ENCODE results near the gene UBE2E2. TPM values are rescaled to one million over a fixed set of nuclear protein-coding genes. Genes with fewer than 3 reads are reported as not detected.

The UBE2E2 gene
- polyA plus RNA-seq, 1 donor (not counting 4 experiments of a cell fraction or from before 2014, with no cell fraction given): 63.2 TPM

GRCh38 chr3:23294770-23295387, 91.8 kb downstream of the UBE2E2 start:
- H3K4me1 ChIP-seq (ENCODE audit: control insufficient read depth, extremely low read depth, insufficient read depth, low read length): no peaks in the 10 kb centered on the region
- H3K9me1 ChIP-seq (ENCODE audit: control insufficient read depth, extremely low read depth, insufficient read depth, low read length): no peaks in the 10 kb centered on the region
- H4K20me1 ChIP-seq (ENCODE audit: control insufficient read depth, extremely low read depth, insufficient read depth, low read length): no peaks in the 10 kb centered on the region
- no peaks in the 10 kb centered on the region for H3K36me3 ChIP-seq (ENCODE audit: control insufficient read depth in 2 of 2, extremely low read depth in 1 of 2, insufficient read depth in 2 of 2, low read length in 2 of 2)
- H3K4me2 ChIP-seq (ENCODE audit: control insufficient read depth, extremely low read depth, insufficient read depth, low read depth, low read length): no peak overlapping the region
- peaks cover 3% of the 10 kb centered on the region for H3K79me2 ChIP-seq (ENCODE audit: control insufficient read depth, insufficient read depth, low read length)
- dilution Hi-C loops (cut with MboI; ENCODE audit: extremely low pct_ligation_motif_present, low sequenced_read_pairs): no loop called here
- no peak overlapping the region for H3K4me3 ChIP-seq (ENCODE audit: control insufficient read depth in 2 of 3, extremely low read depth in 1 of 3, insufficient read depth in 2 of 3, low read depth in 1 of 3, low read length in 3 of 3)
- H3K27me3 ChIP-seq (ENCODE audit: control insufficient read depth, extremely low read depth, insufficient read depth, low read length): no peaks in the 10 kb centered on the region
- no peak overlapping the region for H3K9ac ChIP-seq (ENCODE audit: control insufficient read depth, extremely low read depth, insufficient read depth, low read length)
- H3K9me3 ChIP-seq (ENCODE audit: control insufficient read depth, low read depth, low read length): no peaks in the 10 kb centered on the region
- FAIRE-seq: no peak
- H2AFZ ChIP-seq (ENCODE audit: control insufficient read depth, low read length): no peak overlapping the region
- no peak for TF ChIP-seq CTCF (optimal IDR thresholded peaks at IDR 0.05 in 1 of 3, IDR thresholded peaks at IDR 0.05 in 1 of 3, conservative IDR thresholded peaks at IDR 0.05 in 1 of 3; ENCODE audit: extremely low read depth in 1 of 3, insufficient read depth in 2 of 3, low read length in 3 of 3)
- TF ChIP-seq EZH2 (IDR thresholded peaks at IDR 0.05; ENCODE audit: low read length): no peak
- no peak for DNase-seq (ENCODE audit: low read depth, low spot score)
- H3K27ac ChIP-seq (ENCODE audit: control insufficient read depth, insufficient read depth, low read length): no peak overlapping the region

GRCh38 chr3:23301819-23302218, 98.7 kb downstream of the UBE2E2 start:
- H3K79me2 ChIP-seq (ENCODE audit: control insufficient read depth, insufficient read depth, low read length): peaks cover 8% of the 10 kb centered on the region
- no peak overlapping the region for H3K27ac ChIP-seq (ENCODE audit: control insufficient read depth, insufficient read depth, low read length)
- TF ChIP-seq EZH2 (IDR thresholded peaks at IDR 0.05; ENCODE audit: low read length): no peak
- no peak for TF ChIP-seq CTCF (optimal IDR thresholded peaks at IDR 0.05 in 1 of 3, IDR thresholded peaks at IDR 0.05 in 1 of 3, conservative IDR thresholded peaks at IDR 0.05 in 1 of 3; ENCODE audit: extremely low read depth in 1 of 3, insufficient read depth in 2 of 3, low read length in 3 of 3)
- dilution Hi-C loops (cut with MboI; ENCODE audit: extremely low pct_ligation_motif_present, low sequenced_read_pairs): no loop called here
- H3K9ac ChIP-seq (ENCODE audit: control insufficient read depth, extremely low read depth, insufficient read depth, low read length): no peak overlapping the region
- H3K9me3 ChIP-seq (ENCODE audit: control insufficient read depth, low read depth, low read length): no peaks in the 10 kb centered on the region
- H3K27me3 ChIP-seq (ENCODE audit: control insufficient read depth, extremely low read depth, insufficient read depth, low read length): no peaks in the 10 kb centered on the region
- FAIRE-seq (no peak), DNase-seq (ENCODE audit: low read depth, low spot score) (no peak)
- no peak overlapping the region for H3K4me3 ChIP-seq (ENCODE audit: control insufficient read depth in 2 of 3, extremely low read depth in 1 of 3, insufficient read depth in 2 of 3, low read depth in 1 of 3, low read length in 3 of 3)
- no peaks in the 10 kb centered on the region for H3K4me1 ChIP-seq (ENCODE audit: control insufficient read depth, extremely low read depth, insufficient read depth, low read length)
- no peak overlapping the region for H3K4me2 ChIP-seq (ENCODE audit: control insufficient read depth, extremely low read depth, insufficient read depth, low read depth, low read length)
- H2AFZ ChIP-seq (ENCODE audit: control insufficient read depth, low read length): no peak overlapping the region
- H4K20me1 ChIP-seq (ENCODE audit: control insufficient read depth, extremely low read depth, insufficient read depth, low read length): no peaks in the 10 kb centered on the region
- no peaks in the 10 kb centered on the region for H3K9me1 ChIP-seq (ENCODE audit: control insufficient read depth, extremely low read depth, insufficient read depth, low read length)
- no peaks in the 10 kb centered on the region for H3K36me3 ChIP-seq (ENCODE audit: control insufficient read depth in 2 of 2, extremely low read depth in 1 of 2, insufficient read depth in 2 of 2, low read length in 2 of 2)

Data from keratinocyte (primary cell).